Measurements from ENCODE around the gene SLC2A5. TPM values are rescaled to one million over a fixed set of nuclear protein-coding genes. Genes with fewer than 3 reads are reported as not detected.
"Not testable (repeated sequence)": the region's sequence is repeated elsewhere in the genome, so short reads cannot be mapped to it uniquely, and the experiment has no call there.

SLC2A5 gene
- total and polyA plus RNA-seq, 9 of the 15 experiments (the other 6 are each of a cell fraction or from before 2014, with no cell fraction given): 0.08 TPM; not detected in 8

- 18% methylated on average over 8 of the region's 11 CpGs for WGBS (ENCODE audit: insufficient coverage, low coverage, missing lambda C conversion rate)
- no peak for TF ChIP-seq ETV5 (CRISPR knock-in tag; IDR thresholded peaks at IDR 0.05; ENCODE audit: low read depth)
- no peak for TF ChIP-seq ELF1 (tag; IDR thresholded peaks at IDR 0.05)
- H3K9me1 ChIP-seq (ENCODE audit: control insufficient read depth, insufficient read depth, low read length): no peaks in the 10 kb centered on the region
- DNase-seq (ENCODE audit: extremely low read depth in 1 of 4, low spot score in 3 of 4) (no peak), ATAC-seq (no peak), FAIRE-seq (no peak)
- ChIA-PET POLR2A (interaction anchor here (0.6 to 1.3 kb wide), 8 partner anchors 8 to 606 kb away, joined by 3 to 4 read pairs (median 3); no protein-coding TSS in a partner anchor), CTCF (ENCODE audit: low intra/inter-chr PET ratio) (interaction anchor here (0.6 to 2.3 kb wide), 7 partner anchors 19 to 333 kb away, joined by 3 to 20 read pairs (median 8); no protein-coding TSS in a partner anchor)
- H3K27ac ChIP-seq (ENCODE audit: extremely low read depth, low read depth, low read length): no peak overlapping the region
- no peaks in the 10 kb centered on the region for H3K9me3 ChIP-seq (replicated peaks; ENCODE audit: control insufficient read depth, insufficient read depth, low read depth, low read length)
- no TSS peak for BruUV-seq (replicated peaks)
- intact Hi-C loops (cut with micrococcal nuclease): no loop called here
- peaks cover 43 to 78% of the 10 kb centered on the region in 2 experiments; a peak in 4 of 5 replicates for H3K27me3 ChIP-seq (ENCODE audit: control insufficient read depth in 2 of 2, insufficient read depth in 2 of 2, low read length in 2 of 2)
- H2AFZ ChIP-seq (ENCODE audit: low read depth, low read length): no peak overlapping the region
- H3K4me3 ChIP-seq: no peak overlapping the region
- no peak overlapping the region for H3K9ac ChIP-seq (ENCODE audit: insufficient read depth in 1 of 2, low read depth in 2 of 2, low read length in 2 of 2)
- H3K36me3 ChIP-seq (ENCODE audit: control insufficient read depth, insufficient read depth, low read length): no peaks in the 10 kb centered on the region
- H3K4me1 ChIP-seq (replicated peaks in 1 of 2; ENCODE audit: control insufficient read depth in 2 of 2, insufficient read depth in 2 of 2, low read length in 2 of 2): peaks cover 0 to 6% of the 10 kb centered on the region in 2 experiments; a peak in 2 of 5 replicates
- in situ Hi-C loops (cut with MboI): no loop called here
- H3K4me2 ChIP-seq (ENCODE audit: insufficient read depth, low read length): no peak overlapping the region
- no peaks in the 10 kb centered on the region for H3K79me2 ChIP-seq (ENCODE audit: control insufficient read depth, insufficient read depth, low read length)
- peaks cover 6% of the 10 kb centered on the region; the same call in 1 of the 2 replicates for H4K20me1 ChIP-seq (replicated peaks; ENCODE audit: control insufficient read depth, insufficient read depth, low read length)
These were observed 65.3 kb downstream of the SLC2A5 start for GRCh38 chr1:9004031-9004699.

- POLR2A ChIA-PET; H3K27ac ChIP-seq (ENCODE audit: extremely low read depth, low read depth, low read length); H3K4me2 ChIP-seq (ENCODE audit: insufficient read depth, low read length); H2AFZ ChIP-seq (ENCODE audit: low read depth, low read length); in situ Hi-C loops (cut with MboI); H4K20me1 ChIP-seq (replicated peaks; ENCODE audit: control insufficient read depth, insufficient read depth, low read length); FAIRE-seq; BruUV-seq (replicated peaks); H3K9me1 ChIP-seq (ENCODE audit: control insufficient read depth, insufficient read depth, low read length); intact Hi-C loops (cut with micrococcal nuclease); H3K36me3 ChIP-seq (ENCODE audit: control insufficient read depth, insufficient read depth, low read length); ATAC-seq; DNase-seq (ENCODE audit: extremely low read depth in 1 of 4, low spot score in 3 of 4); H3K9ac ChIP-seq (ENCODE audit: insufficient read depth in 1 of 2, low read depth in 2 of 2, low read length in 2 of 2); H3K9me3 ChIP-seq (replicated peaks; ENCODE audit: control insufficient read depth, insufficient read depth, low read depth, low read length); H3K4me3 ChIP-seq; H3K79me2 ChIP-seq (ENCODE audit: control insufficient read depth, insufficient read depth, low read length); H3K4me1 ChIP-seq (replicated peaks in 1 of 2; ENCODE audit: control insufficient read depth in 2 of 2, insufficient read depth in 2 of 2, low read length in 2 of 2): not testable (repeated sequence)
- WGBS (ENCODE audit: insufficient coverage, low coverage, missing lambda C conversion rate): 2% methylated on average over 11 of the region's 11 CpGs
- H3K27me3 ChIP-seq (ENCODE audit: control insufficient read depth in 2 of 2, insufficient read depth in 2 of 2, low read length in 2 of 2): peaks cover 34 to 58% of the 10 kb centered on the region in 2 experiments; a peak in 3 of 5 replicates
- CTCF ChIA-PET (ENCODE audit: low intra/inter-chr PET ratio): interaction anchor here (0.6 kb wide), 1 partner anchor 83 kb away, joined by 4 read pairs; no protein-coding TSS in a partner anchor
These were observed 67.2 kb downstream of the SLC2A5 start for GRCh38 chr1:9002215-9002560.

DNA sequence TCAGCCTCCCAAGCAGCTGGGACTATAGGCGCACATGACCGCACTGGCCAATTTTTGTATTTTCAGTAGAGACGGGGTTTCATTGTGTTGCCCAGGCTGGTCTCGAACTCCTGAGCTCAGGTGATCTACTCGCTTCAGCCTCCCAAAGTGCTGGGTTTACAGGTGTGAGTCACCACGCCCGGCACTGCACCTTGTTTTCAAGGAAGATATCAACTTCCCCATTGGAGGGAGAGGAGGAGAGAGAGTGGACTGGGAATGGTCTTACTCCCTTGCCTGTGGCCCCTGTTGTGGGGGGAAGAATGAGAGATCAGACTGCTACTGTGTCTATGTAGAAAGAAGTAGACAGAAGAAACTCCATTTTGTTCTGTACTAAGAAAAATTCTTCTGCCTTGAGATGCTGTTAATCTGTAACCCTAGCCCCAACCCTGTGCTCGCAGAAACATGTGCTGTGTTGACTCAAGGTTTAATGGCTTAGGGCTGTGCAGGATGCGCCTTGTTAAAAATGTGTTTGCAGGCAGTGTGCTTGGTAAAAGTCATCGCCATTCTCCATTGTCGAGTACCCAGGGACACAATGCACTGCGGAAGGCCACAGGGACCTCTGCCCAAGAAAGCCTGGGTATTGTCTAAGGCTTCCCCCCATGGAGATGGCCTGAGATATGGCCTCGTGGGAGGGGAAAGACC is 67.8 kb downstream of the SLC2A5 start:
- H3K27ac ChIP-seq (ENCODE audit: extremely low read depth, low read depth, low read length); H3K9me3 ChIP-seq (replicated peaks; ENCODE audit: control insufficient read depth, insufficient read depth, low read depth, low read length); POLR2A ChIA-PET; BruUV-seq (replicated peaks); H3K9ac ChIP-seq (ENCODE audit: insufficient read depth in 1 of 2, low read depth in 2 of 2, low read length in 2 of 2); H3K36me3 ChIP-seq (ENCODE audit: control insufficient read depth, insufficient read depth, low read length); H3K79me2 ChIP-seq (ENCODE audit: control insufficient read depth, insufficient read depth, low read length); H4K20me1 ChIP-seq (replicated peaks; ENCODE audit: control insufficient read depth, insufficient read depth, low read length); H3K4me1 ChIP-seq (replicated peaks in 1 of 2; ENCODE audit: control insufficient read depth in 2 of 2, insufficient read depth in 2 of 2, low read length in 2 of 2); H2AFZ ChIP-seq (ENCODE audit: low read depth, low read length); H3K4me3 ChIP-seq; in situ Hi-C loops (cut with MboI); intact Hi-C loops (cut with micrococcal nuclease); FAIRE-seq; CTCF ChIA-PET (ENCODE audit: low intra/inter-chr PET ratio); DNase-seq (ENCODE audit: extremely low read depth in 1 of 4, low spot score in 3 of 4); H3K4me2 ChIP-seq (ENCODE audit: insufficient read depth, low read length); ATAC-seq; H3K9me1 ChIP-seq (ENCODE audit: control insufficient read depth, insufficient read depth, low read length): not testable (repeated sequence)
- H3K27me3 ChIP-seq (ENCODE audit: control insufficient read depth in 2 of 2, insufficient read depth in 2 of 2, low read length in 2 of 2): peaks cover 34 to 58% of the 10 kb centered on the region in 2 experiments; a peak in 4 of 5 replicates
- 6% methylated on average over 13 of the region's 13 CpGs for WGBS (ENCODE audit: insufficient coverage, low coverage, missing lambda C conversion rate)
